ENCODE results near the gene SPPL2A. TPM values are rescaled to one million over a fixed set of nuclear protein-coding genes. Genes with fewer than 3 reads are reported as not detected.

SPPL2A gene
- total RNA-seq, 4 donors from 2014 or later = 95.9 to 135 (median 115) TPM

DNA sequence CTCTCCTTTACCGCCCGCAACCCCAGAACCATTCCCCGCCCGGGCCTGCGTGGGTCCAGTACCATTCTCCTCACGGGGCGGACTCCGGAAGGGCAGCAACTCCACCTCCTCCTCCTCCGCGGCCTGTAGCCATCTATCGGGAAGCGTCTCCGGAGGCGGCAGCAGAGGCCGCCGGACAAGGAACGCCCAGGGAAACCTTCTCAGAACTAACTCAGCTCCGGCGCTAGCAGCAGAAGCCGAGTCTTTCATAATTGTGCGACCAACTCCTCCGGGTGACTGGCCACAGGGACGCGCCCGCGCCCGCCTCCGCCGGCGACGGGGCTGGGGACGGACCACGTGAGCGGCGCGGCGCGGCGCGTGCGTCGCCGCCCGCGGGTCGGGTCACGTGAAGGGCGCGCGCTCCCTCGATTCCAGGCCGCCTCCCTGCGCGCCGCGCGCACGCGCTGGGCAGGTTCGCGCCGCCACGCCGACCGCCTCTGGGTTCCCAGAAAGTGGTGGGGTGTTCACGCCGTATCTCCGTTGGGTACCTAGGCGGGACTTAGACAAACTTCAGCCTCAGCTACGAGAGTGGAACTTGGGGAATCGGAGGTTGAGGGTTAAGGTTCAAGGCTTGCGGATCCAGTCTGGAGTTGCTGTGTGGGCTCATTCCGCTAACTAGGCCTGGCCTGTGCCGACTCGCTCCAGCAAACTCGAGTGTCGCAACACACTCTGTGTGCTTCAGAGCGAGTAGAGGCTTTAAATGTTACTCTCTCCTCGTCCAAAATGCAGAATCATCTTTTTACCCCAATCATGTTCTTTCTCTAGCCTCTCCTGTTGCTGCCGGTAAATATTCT, 78.8 kb downstream of the SPPL2A start, which contains the start of gene TRPM7:
Gene TRPM7 (minus strand): TSS at position 329 of the 833 bp plus-strand sequence. CDS start 264 bp downstream, at position 65.
- TF ChIP-seq, protein P1, sequence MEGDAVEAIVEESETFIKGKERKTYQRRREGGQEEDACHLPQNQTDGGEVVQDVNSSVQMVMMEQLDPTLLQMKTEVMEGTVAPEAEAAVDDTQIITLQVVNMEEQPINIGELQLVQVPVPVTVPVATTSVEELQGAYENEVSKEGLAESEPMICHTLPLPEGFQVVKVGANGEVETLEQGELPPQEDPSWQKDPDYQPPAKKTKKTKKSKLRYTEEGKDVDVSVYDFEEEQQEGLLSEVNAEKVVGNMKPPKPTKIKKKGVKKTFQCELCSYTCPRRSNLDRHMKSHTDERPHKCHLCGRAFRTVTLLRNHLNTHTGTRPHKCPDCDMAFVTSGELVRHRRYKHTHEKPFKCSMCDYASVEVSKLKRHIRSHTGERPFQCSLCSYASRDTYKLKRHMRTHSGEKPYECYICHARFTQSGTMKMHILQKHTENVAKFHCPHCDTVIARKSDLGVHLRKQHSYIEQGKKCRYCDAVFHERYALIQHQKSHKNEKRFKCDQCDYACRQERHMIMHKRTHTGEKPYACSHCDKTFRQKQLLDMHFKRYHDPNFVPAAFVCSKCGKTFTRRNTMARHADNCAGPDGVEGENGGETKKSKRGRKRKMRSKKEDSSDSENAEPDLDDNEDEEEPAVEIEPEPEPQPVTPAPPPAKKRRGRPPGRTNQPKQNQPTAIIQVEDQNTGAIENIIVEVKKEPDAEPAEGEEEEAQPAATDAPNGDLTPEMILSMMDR (IDR thresholded peaks at IDR 0.05; ENCODE audit: low read depth) = no peak

DNA sequence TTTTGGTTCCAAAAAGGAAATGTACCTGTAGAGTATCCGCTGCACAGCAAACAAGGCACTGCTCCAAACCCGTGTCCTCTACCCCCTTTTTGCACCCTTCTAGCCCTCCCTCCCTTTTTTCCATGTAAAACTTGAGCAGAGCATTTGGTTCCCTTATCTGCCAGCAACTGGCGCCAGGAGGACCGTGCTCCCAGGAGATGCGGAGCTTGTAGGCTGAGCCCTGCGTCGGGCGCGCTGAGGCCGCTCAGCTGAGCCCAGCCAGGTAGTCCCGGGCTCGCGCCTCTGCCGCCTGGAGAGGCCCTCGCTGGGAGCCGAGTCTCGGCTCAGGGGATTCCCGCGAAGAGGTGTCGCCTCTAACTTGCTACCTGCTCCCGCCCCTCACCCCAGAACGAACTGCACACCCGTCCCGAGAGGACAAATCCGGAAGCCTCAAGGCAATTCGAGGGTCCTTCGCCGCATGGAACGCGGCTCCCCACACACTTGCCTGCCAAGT, 79.5 kb downstream of the SPPL2A start:
- TF ChIP-seq, protein P1 (IDR thresholded peaks at IDR 0.05; ENCODE audit: low read depth) = no peak

DNA sequence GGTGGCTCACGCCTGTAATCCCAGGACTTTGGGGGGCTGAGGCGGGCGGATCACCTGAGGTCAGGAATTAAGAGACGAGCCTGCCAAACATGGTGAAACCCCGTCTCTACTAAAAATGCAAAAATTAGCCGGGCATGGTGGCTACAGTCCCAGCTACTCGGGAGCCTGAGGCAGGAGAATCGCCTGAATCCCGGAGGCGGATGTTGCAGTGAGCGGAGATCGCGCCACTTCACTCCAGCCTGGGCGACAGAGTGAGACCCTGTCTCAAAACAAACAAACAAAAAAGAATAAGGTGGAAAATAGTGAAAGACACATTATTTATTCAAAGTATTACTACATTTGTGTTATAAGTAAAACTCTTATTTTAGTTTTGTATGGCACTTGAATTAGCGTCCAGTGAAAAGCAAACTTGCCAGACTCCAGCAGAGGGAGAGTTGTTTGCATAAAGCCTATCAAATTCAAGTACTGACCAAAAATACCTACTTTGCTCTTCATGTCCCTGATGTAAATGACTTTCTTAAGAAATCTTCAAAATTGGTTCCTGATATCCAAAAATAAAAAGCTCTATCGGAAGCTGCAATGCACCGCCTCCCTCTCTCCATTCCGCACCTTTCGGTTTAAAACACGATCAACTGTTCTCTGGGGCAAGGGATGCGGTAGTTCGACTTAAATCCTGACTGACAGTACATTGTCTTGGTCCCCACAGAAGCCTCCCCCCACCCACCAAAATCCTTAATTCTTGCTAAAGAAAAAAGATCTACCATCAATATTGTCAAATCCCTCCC, 80.1 kb downstream of the SPPL2A start:
- TF ChIP-seq, protein P1 (IDR thresholded peaks at IDR 0.05; ENCODE audit: low read depth) = no peak

DNA sequence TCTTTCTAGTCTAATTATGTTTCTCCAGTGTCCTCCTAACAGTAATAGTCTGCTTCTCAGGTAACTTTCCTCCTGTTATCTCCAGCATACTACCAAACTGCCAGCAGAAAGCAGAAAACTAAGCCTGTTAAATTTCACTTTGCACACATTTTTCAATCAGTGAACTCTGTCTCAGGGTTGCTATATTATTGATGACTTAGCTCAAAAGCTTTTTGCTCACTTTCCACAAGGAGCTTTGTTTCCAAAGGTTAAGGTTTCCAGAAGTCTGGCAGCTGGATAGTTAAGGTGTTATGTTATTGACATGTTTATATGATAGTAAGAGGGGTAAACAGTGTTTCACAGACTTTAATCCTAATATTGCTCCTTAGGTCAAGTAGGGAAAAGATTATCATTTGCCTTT, 84.0 kb downstream of the SPPL2A start:
- TF ChIP-seq, protein P1 (IDR thresholded peaks at IDR 0.05; ENCODE audit: low read depth) = no peak

DNA sequence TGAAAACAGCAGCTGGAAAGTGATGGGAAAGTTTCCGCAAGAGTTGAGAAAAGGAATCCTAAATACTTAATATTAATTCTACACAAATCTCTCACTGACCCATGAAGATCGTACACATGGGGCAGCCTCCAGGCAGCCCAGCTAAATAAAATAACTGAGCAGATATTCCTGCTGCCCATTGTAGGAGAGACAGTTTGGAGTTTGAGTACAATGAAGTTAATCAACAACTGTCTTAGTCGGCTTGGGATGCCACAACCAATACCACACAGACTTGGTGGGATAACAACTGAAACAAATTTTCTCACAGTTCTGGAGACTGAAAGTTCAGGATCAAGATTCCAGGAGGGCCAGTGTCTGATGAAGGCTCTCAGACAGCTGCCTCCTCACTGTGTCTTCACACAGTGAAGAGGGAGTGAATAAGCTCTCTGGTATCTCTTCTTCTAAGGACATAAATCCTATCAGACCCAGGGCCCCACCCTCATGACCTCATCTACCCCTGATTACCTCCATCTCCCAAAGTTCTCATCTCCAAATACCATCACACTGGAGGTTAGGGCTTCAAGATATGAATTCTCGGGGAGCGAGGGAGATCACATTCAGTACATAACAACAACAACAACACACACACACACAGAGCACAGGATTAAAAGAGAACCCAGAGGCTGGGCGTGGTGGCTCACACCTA, 88.6 kb downstream of the SPPL2A start:
- TF ChIP-seq, protein P1 (IDR thresholded peaks at IDR 0.05; ENCODE audit: low read depth) = no peak

DNA sequence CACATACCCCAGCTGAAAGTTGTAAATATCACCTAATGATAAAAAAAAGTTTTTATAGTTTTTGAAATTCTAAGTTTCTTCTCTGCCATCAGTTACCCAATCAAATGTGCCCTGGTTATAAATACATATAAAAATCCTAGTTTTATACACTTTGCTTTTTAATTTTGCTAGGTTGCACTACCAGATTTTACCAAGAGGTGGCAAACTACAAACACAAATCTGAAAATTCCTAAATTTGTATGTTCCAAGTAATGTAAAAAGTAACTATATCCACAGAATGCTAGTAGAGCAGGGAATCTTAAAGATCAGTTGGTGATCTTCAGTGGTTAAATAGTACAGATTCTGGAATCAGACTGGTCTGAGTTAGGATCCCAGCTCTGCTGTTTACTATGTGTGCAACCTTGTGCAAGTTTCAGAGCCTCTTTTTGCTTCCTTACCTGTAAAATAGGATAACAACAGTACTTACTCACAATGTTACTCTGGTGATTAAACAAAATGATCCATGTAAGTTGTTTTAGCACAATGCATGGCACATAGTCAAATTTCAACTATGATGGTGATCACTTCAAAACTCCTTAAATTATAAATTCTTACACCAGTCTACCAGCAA, 89.9 kb downstream of the SPPL2A start:
- TF ChIP-seq, protein P1 (IDR thresholded peaks at IDR 0.05; ENCODE audit: low read depth) = no peak
